ENCODE data around the gene NEAT1.

DNA sequence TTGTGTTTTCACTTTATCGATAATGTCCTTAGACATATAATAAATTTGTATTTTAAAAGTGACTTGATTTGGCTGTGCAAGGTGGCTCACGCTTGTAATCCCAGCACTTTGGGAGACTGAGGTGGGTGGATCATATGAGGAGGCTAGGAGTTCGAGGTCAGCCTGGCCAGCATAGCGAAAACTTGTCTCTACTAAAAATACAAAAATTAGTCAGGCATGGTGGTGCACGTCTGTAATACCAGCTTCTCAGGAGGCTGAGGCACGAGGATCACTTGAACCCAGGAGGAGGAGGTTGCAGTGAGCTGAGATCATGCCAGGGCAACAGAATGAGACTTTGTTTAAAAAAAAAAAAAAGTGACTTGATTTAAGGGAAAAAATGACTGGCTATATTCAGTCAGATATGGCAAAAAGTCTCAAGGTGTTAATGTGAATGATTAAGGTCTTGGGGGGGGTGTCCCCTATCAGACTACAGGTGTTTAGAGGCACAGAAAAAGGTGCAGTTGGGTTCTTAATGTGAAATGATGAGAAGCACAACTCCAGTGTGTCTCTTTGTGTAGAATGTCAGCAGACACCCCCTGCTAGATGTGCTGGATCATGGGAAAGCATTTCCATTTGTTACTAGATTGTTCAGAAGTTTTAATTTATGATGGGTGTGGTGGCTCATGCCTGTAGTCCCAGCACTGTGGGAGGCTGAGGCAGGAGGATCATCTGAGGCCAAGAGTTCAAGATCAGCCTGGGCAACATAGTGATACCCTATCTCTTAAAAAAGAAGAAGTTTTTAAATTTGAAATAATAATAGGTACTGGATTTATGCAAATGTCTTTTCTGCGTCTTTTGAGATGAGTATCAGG is 17.0 kb downstream of the NEAT1 start:
- TF ChIP-seq ZEB2 (IDR thresholded peaks at IDR 0.05) (no peak), ZNF274 (IDR thresholded peaks at IDR 0.05; ENCODE audit: borderline replicate concordance, low read depth, low read length) (no peak), TAF1 (IDR thresholded peaks at IDR 0.05; ENCODE audit: control insufficient read depth, extremely low read depth, insufficient read depth, low read length, severe bottlenecking) (no peak), NR1H2 (CRISPR knock-in tag; IDR thresholded peaks at IDR 0.05) (no peak), CBFB (CRISPR knock-in tag; IDR thresholded peaks at IDR 0.05) (no peak), RCOR1 (IDR thresholded peaks at IDR 0.05; ENCODE audit: borderline replicate concordance in 1 of 2, low read depth in 2 of 2, low read length in 2 of 2) (no peak)
- TF ChIP-seq, protein P1, sequence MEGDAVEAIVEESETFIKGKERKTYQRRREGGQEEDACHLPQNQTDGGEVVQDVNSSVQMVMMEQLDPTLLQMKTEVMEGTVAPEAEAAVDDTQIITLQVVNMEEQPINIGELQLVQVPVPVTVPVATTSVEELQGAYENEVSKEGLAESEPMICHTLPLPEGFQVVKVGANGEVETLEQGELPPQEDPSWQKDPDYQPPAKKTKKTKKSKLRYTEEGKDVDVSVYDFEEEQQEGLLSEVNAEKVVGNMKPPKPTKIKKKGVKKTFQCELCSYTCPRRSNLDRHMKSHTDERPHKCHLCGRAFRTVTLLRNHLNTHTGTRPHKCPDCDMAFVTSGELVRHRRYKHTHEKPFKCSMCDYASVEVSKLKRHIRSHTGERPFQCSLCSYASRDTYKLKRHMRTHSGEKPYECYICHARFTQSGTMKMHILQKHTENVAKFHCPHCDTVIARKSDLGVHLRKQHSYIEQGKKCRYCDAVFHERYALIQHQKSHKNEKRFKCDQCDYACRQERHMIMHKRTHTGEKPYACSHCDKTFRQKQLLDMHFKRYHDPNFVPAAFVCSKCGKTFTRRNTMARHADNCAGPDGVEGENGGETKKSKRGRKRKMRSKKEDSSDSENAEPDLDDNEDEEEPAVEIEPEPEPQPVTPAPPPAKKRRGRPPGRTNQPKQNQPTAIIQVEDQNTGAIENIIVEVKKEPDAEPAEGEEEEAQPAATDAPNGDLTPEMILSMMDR (IDR thresholded peaks at IDR 0.05 in 2 of 3, conservative IDR thresholded peaks at IDR 0.05 in 1 of 3; ENCODE audit: insufficient read depth in 2 of 3, low read depth in 1 of 3, low read length in 3 of 3), result no peak

All from K562 (cell line).